H9 (cell line): Measurements from ENCODE around the gene SEMA4D. TPM values are rescaled to one million over a fixed set of nuclear protein-coding genes. Genes with fewer than 3 reads are reported as not detected.

Source experiments
- DNase-seq: peaks from one replicate; pipeline ENCODE4 v3.0.0-alpha.2; 2017
- H2AFZ ChIP-seq: one replicate; pipeline ENCODE4 v1.6.1; 2013; ENCODE audit warnings: mild to moderate bottlenecking, low read length, control low read depth, moderate library complexity
- H2AK5ac ChIP-seq: 2 replicates; pipeline ENCODE4 v1.6.1; 2013; ENCODE audit warnings: low read length, control low read depth, mixed read lengths; ENCODE audit not compliant: insufficient read length
- H2BK120ac ChIP-seq: one replicate; pipeline ENCODE4 v1.6.1; 2013; ENCODE audit warnings: low read depth, mild to moderate bottlenecking, low read length, control low read depth, inconsistent platforms; ENCODE audit not compliant: poor library complexity, severe bottlenecking
- H2BK12ac ChIP-seq: 2 replicates; pipeline ENCODE4 v1.6.1; 2013; ENCODE audit warnings: low read length, control low read depth, mixed read lengths, low read depth; ENCODE audit not compliant: insufficient read length
- H2BK15ac ChIP-seq: 2 replicates; pipeline ENCODE4 v1.6.1; 2013; ENCODE audit warnings: low read depth, low read length, control low read depth
- H2BK20ac ChIP-seq: one replicate; pipeline ENCODE4 v1.6.1; 2013; ENCODE audit warnings: low read depth, mild to moderate bottlenecking, low read length, control low read depth, inconsistent platforms; ENCODE audit not compliant: poor library complexity, severe bottlenecking
- H2BK5ac ChIP-seq: 2 replicates; pipeline ENCODE4 v1.6.1; 2013; ENCODE audit warnings: low read length, control low read depth, mixed read lengths; ENCODE audit not compliant: insufficient read length
- H3K14ac ChIP-seq: 2 replicates; pipeline ENCODE4 v1.6.1; 2013; ENCODE audit warnings: low read length, control low read depth; ENCODE audit not compliant: insufficient read depth
- H3K18ac ChIP-seq: 2 replicates; pipeline ENCODE4 v1.6.1; 2013; ENCODE audit warnings: low read depth, mild to moderate bottlenecking, mixed read lengths, low read length, control low read depth; ENCODE audit not compliant: insufficient read length
- H3K23ac ChIP-seq: 2 replicates; pipeline ENCODE4 v1.6.1; 2013; ENCODE audit warnings: low read length, control low read depth, mixed read lengths, low read depth; ENCODE audit not compliant: insufficient read length
- H3K23me2 ChIP-seq: 2 replicates; pipeline ENCODE4 v1.6.1; 2013; ENCODE audit warnings: low read depth, mild to moderate bottlenecking, mixed read lengths, low read length, control low read depth; ENCODE audit not compliant: insufficient read length, poor library complexity, severe bottlenecking
- H3K27ac ChIP-seq: 2 replicates; pipeline ENCODE4 v1.5.1; 2013; ENCODE audit warnings: low read length, control low read depth, mixed read lengths, low read depth; ENCODE audit not compliant: insufficient read length
- H3K27me3 ChIP-seq: 2 replicates; pipeline ENCODE4 v1.6.1; 2013; ENCODE audit warnings: low read length, control low read depth, inconsistent platforms; ENCODE audit not compliant: insufficient read depth
- H3K4ac ChIP-seq: 2 replicates; pipeline ENCODE4 v1.6.1; 2013; ENCODE audit warnings: low read depth, mild to moderate bottlenecking, control low read depth, inconsistent platforms, low read length, moderate library complexity
- H3K4me1 ChIP-seq: 2 replicates; pipeline ENCODE4 v1.6.1; 2013; ENCODE audit warnings: low read length, control low read depth, inconsistent platforms; ENCODE audit not compliant: insufficient read depth
- H3K4me2 ChIP-seq: 2 replicates; pipeline ENCODE4 v1.6.1; 2013; ENCODE audit warnings: low read length, control low read depth, mixed read lengths; ENCODE audit not compliant: insufficient read length, insufficient read depth
- H3K56ac ChIP-seq: 2 replicates; pipeline ENCODE4 v1.6.1; 2013; ENCODE audit warnings: low read depth, mild to moderate bottlenecking, mixed read lengths, low read length, control low read depth; ENCODE audit not compliant: insufficient read length
- H3K79me1 ChIP-seq: 2 replicates; pipeline ENCODE4 v1.6.1; 2013; ENCODE audit warnings: low read depth, mild to moderate bottlenecking, moderate library complexity, low read length, control low read depth, inconsistent platforms; ENCODE audit not compliant: insufficient read depth, poor library complexity, severe bottlenecking
- H3K79me2 ChIP-seq: 2 replicates; pipeline ENCODE4 v1.6.1; 2013; ENCODE audit warnings: low read length, control low read depth, inconsistent platforms; ENCODE audit not compliant: insufficient read depth
- H3K9ac ChIP-seq: 2 replicates; pipeline ENCODE4 v1.6.1; 2013; ENCODE audit warnings: low read length, control low read depth, mixed read lengths; ENCODE audit not compliant: insufficient read length; ENCODE audit errors: extremely low read depth
- H3K9me3 ChIP-seq: one replicate; pipeline ENCODE4 v1.6.1; 2013; ENCODE audit warnings: low read depth, low read length, inconsistent platforms; ENCODE audit not compliant: control insufficient read depth
- H3T11ph ChIP-seq: one replicate; pipeline ENCODE4 v1.6.1; 2013; ENCODE audit warnings: mild to moderate bottlenecking, low read length, control low read depth, inconsistent platforms
- H4K20me1 ChIP-seq: one replicate; pipeline ENCODE4 v1.6.1; 2013; ENCODE audit not compliant: control insufficient read depth, insufficient read length, insufficient read depth
- H4K5ac ChIP-seq: 2 replicates; pipeline ENCODE4 v1.6.1; 2013; ENCODE audit warnings: low read depth, mild to moderate bottlenecking, mixed read lengths, low read length, control low read depth; ENCODE audit not compliant: insufficient read length
- H4K8ac ChIP-seq: replicated peaks from 2 replicates; pipeline ENCODE4 v1.6.1; 2013; ENCODE audit warnings: low read length, control low read depth, mixed read lengths, low read depth; ENCODE audit not compliant: insufficient read length
- H4K91ac ChIP-seq: 2 replicates; pipeline ENCODE4 v1.6.1; 2013; ENCODE audit warnings: low read depth, mild to moderate bottlenecking, moderate library complexity, mixed read lengths, low read length, control low read depth; ENCODE audit not compliant: insufficient read length
- H3K27ac Mint-ChIP-seq, 3 experiments: 2 replicates in 2 of 3; 3 replicates in 1 of 3; pipeline ENCODE4 v1.8.0; 2020 to 2021; ENCODE audit warnings: mixed read lengths in 3 of 3, mild to moderate bottlenecking in 1 of 3, moderate library complexity in 1 of 3
- H3K27me3 Mint-ChIP-seq: 2 replicates; pipeline ENCODE4 v1.8.0; 2021; ENCODE audit warnings: low read depth, mild to moderate bottlenecking, moderate library complexity, mixed read lengths
- H3K36me3 Mint-ChIP-seq, 3 experiments: 2 replicates in 2 of 3; 3 replicates in 1 of 3; pipeline ENCODE4 v1.8.0; 2020 to 2021; ENCODE audit warnings: low read depth in 3 of 3, mixed read lengths in 3 of 3; ENCODE audit not compliant: insufficient read depth in 1 of 3
- H3K4me1 Mint-ChIP-seq, 2 experiments: 2 replicates each; pipeline ENCODE4 v1.8.0; 2020; ENCODE audit warnings: mixed read lengths in 2 of 2
- H3K4me3 Mint-ChIP-seq, 2 experiments: 2 replicates in 1 of 2; 3 replicates in 1 of 2; pipeline ENCODE4 v1.8.0; 2020 to 2021; ENCODE audit warnings: mild to moderate bottlenecking in 2 of 2, mixed read lengths in 2 of 2, moderate library complexity in 1 of 2
- H3K9me3 Mint-ChIP-seq, 2 experiments: 2 replicates in 1 of 2; 3 replicates in 1 of 2; pipeline ENCODE4 v1.8.0; 2020; ENCODE audit warnings: mild to moderate bottlenecking in 2 of 2, mixed read lengths in 2 of 2, moderate library complexity in 1 of 2
- WGBS: extraction: QIAGEN DNeasy Blood & Tissue Kit; methylation state at CpG from one replicate; pipeline ENCODE4 v1.1.7; 2013; ENCODE audit warnings: missing lambda C conversion rate, low lambda C conversion rate, mixed read lengths; ENCODE audit not compliant: insufficient read length; ENCODE audit errors: extremely low coverage; 5-methylcytosine and 5-hydroxymethylcytosine counted together
- total RNA-seq: library from RNA; stranded (reverse); gene quantifications from 2 replicates; pipeline ENCODE4 v1.2.1, GENCODE V29; 2021
- TF ChIP-seq, protein P1 (sequence below): fragments of 200-600 bp; sonication (generic); conservative IDR thresholded peaks from 3 replicates; pipeline ENCODE4 v1.8.0; 2021; ENCODE audit warnings: antibody characterized with exemption, mild to moderate bottlenecking

The SEMA4D gene
- total RNA-seq, 1 experiment from 2014 or later: 47.2 TPM

DNA sequence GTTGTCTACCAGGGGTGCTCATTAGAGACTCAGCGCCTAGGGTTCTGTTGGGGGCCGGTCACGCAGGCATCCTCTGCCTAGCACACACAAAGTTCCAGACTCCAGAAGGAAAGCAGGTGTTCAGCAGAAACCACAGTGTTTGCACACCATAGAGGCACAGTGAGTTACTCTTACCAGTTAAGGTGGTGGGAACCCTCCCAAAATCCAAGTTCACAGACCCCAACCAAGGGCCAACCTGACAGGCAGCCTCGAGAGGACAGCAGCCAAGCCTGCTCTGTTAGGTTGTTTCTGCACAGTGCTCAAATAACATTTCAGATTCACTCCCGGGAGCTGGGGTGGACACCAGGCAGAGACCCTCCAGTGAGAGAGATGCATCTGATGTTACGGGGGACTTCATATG lies 143.4 kb downstream of the SEMA4D start:
- DNase-seq: no peak
- no peak overlapping the region for H3K56ac ChIP-seq
- Mint-ChIP-seq H3K9me3 (no peaks in the 10 kb centered on the region), H3K4me1 (no peaks in the 10 kb centered on the region), H3K27me3 (no peaks in the 10 kb centered on the region), H3K36me3 (peaks cover 48 to 99% (median 99%) of the 10 kb centered on the region in 3 experiments; a peak in 6 of 7 replicates), H3K4me3 (no peak overlapping the region), H3K27ac (peak overlapping the region in 1 of 3 experiments; percentile 69; a peak in 1 of 7 replicates)
- H4K20me1 ChIP-seq: no peaks in the 10 kb centered on the region
- no peak overlapping the region for H4K5ac ChIP-seq
- H2BK15ac ChIP-seq: no peak overlapping the region
- H2BK12ac ChIP-seq: no peak overlapping the region
- H4K8ac ChIP-seq: no peak overlapping the region
- no peak overlapping the region for H2AFZ ChIP-seq
- H3K18ac ChIP-seq: no peak overlapping the region
- H3K79me2 ChIP-seq: no peaks in the 10 kb centered on the region
- no peak overlapping the region for H4K91ac ChIP-seq
- no peak overlapping the region for H3K27ac ChIP-seq
- H3K79me1 ChIP-seq: no peaks in the 10 kb centered on the region
- H3K27me3 ChIP-seq: no peaks in the 10 kb centered on the region
- no peak overlapping the region for H3K4me2 ChIP-seq
- H3K14ac ChIP-seq: no peak overlapping the region
- no peak overlapping the region for H3K9ac ChIP-seq
- H3T11ph ChIP-seq: no peak overlapping the region
- H2BK5ac ChIP-seq: no peak overlapping the region
- H3K4me1 ChIP-seq: no peaks in the 10 kb centered on the region
- no peak overlapping the region for H2AK5ac ChIP-seq
- H2BK120ac ChIP-seq: no peak overlapping the region
- no peaks in the 10 kb centered on the region for H3K23me2 ChIP-seq
- H3K9me3 ChIP-seq: no peaks in the 10 kb centered on the region
- H2BK20ac ChIP-seq: no peak overlapping the region
- no peak overlapping the region for H3K23ac ChIP-seq
- no CpG with 5 or more reads among the region's 6 CpGs for WGBS
- H3K4ac ChIP-seq: no peak overlapping the region
- TF ChIP-seq, protein P1, sequence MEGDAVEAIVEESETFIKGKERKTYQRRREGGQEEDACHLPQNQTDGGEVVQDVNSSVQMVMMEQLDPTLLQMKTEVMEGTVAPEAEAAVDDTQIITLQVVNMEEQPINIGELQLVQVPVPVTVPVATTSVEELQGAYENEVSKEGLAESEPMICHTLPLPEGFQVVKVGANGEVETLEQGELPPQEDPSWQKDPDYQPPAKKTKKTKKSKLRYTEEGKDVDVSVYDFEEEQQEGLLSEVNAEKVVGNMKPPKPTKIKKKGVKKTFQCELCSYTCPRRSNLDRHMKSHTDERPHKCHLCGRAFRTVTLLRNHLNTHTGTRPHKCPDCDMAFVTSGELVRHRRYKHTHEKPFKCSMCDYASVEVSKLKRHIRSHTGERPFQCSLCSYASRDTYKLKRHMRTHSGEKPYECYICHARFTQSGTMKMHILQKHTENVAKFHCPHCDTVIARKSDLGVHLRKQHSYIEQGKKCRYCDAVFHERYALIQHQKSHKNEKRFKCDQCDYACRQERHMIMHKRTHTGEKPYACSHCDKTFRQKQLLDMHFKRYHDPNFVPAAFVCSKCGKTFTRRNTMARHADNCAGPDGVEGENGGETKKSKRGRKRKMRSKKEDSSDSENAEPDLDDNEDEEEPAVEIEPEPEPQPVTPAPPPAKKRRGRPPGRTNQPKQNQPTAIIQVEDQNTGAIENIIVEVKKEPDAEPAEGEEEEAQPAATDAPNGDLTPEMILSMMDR: no peak
